Calu3 (cell line): ENCODE results near the gene BRICD5. TPM values are rescaled to one million over a fixed set of nuclear protein-coding genes. Genes with fewer than 3 reads are reported as not detected.

Source experiments
- BruUV-seq: library from RNA; stranded (reverse); fragments of 400-500 nt; replicated peaks from 2 replicates; lab custom pipeline; 2021; lab: Mats Ljungman, UMichigan
- CTCF ChIA-PET: fragments of 300-600 bp; sonication (Branson Sonifier 250); formaldehyde crosslinking; loops from one replicate; lab custom pipeline; 2022; ENCODE audit warnings: antibody characterized with exemption; lab: Charles Lee
- DNase-seq: peaks from one replicate; pipeline ENCODE4 v3.0.0; 2022
- H3K27ac Mint-ChIP-seq: one replicate; pipeline ENCODE4 v1.8.0; 2022; ENCODE audit warnings: mixed read lengths; ENCODE audit not compliant: unreplicated experiment
- H3K27me3 Mint-ChIP-seq: one replicate; pipeline ENCODE4 v1.8.0; 2022; ENCODE audit warnings: mixed read lengths; ENCODE audit not compliant: unreplicated experiment
- H3K36me3 Mint-ChIP-seq: one replicate; pipeline ENCODE4 v1.8.0; 2022; ENCODE audit warnings: mild to moderate bottlenecking, moderate library complexity, mixed read lengths; ENCODE audit not compliant: insufficient read depth, unreplicated experiment
- H3K4me1 Mint-ChIP-seq: one replicate; pipeline ENCODE4 v1.8.0; 2022; ENCODE audit warnings: mild to moderate bottlenecking, low read depth, mixed read lengths; ENCODE audit not compliant: unreplicated experiment
- H3K4me3 Mint-ChIP-seq: one replicate; pipeline ENCODE4 v1.8.0; 2022; ENCODE audit warnings: mild to moderate bottlenecking, low read depth, moderate library complexity, mixed read lengths; ENCODE audit not compliant: unreplicated experiment
- H3K9me3 Mint-ChIP-seq: one replicate; pipeline ENCODE4 v1.8.0; 2022; ENCODE audit warnings: low read depth, mixed read lengths; ENCODE audit not compliant: unreplicated experiment
- CTCF ChIP-seq: fragments of 200-600 bp; IDR thresholded peaks from one replicate; pipeline ENCODE4 v1.8.0; 2022; ENCODE audit warnings: antibody characterized with exemption; ENCODE audit not compliant: unreplicated experiment
- intact Hi-C: fragments of 100-400 bp; cut with micrococcal nuclease; formaldehyde crosslinking; loops from one replicate; pipeline ENCODE4 v1.10.0; 2022; ENCODE audit not compliant: unreplicated experiment
- total RNA-seq: library from RNA; stranded (reverse); gene quantifications from 2 replicates; pipeline ENCODE4 v1.2.3, GENCODE V29; 2022

Gene BRICD5
- total RNA-seq, 1 experiment from 2014 or later, result 17.3 TPM

- H3K36me3 Mint-ChIP-seq, result peaks cover 62% of the 10 kb centered on the region
- intact Hi-C loops, result no loop called here
- no peak overlapping the region for H3K4me3 Mint-ChIP-seq
- H3K9me3 Mint-ChIP-seq, result no peaks in the 10 kb centered on the region
- DNase-seq, result no peak
- CTCF ChIA-PET, result no interaction called here
- H3K27ac Mint-ChIP-seq, result no peak overlapping the region
- BruUV-seq, result no TSS peak
- no peak for TF ChIP-seq CTCF
- H3K27me3 Mint-ChIP-seq, result peaks cover 31% of the 10 kb centered on the region
- peaks cover 14% of the 10 kb centered on the region for H3K4me1 Mint-ChIP-seq
These were observed 28.7 kb downstream of the BRICD5 start for GRCh38 chr16:2181952-2182351.

GRCh38 chr16:2180962-2181923, 29.4 kb downstream of the BRICD5 start:
- intact Hi-C loops, result no loop called here
- H3K27ac Mint-ChIP-seq, result no peak overlapping the region
- peaks cover 68% of the 10 kb centered on the region for H3K36me3 Mint-ChIP-seq
- TF ChIP-seq CTCF, result no peak
- no TSS peak for BruUV-seq
- H3K27me3 Mint-ChIP-seq, result peaks cover 25% of the 10 kb centered on the region
- CTCF ChIA-PET, result no interaction called here
- no peaks in the 10 kb centered on the region for H3K9me3 Mint-ChIP-seq
- H3K4me3 Mint-ChIP-seq, result no peak overlapping the region
- no peak for DNase-seq
- H3K4me1 Mint-ChIP-seq, result peaks cover 14% of the 10 kb centered on the region

GRCh38 chr16:2180461-2180860, 30.2 kb downstream of the BRICD5 start:
- no peak overlapping the region for H3K27ac Mint-ChIP-seq

GRCh38 chr16:2179576-2179975, 31.1 kb downstream of the BRICD5 start:
- BruUV-seq, result no TSS peak
- no peak overlapping the region for H3K4me3 Mint-ChIP-seq
- peaks cover 6% of the 10 kb centered on the region for H3K4me1 Mint-ChIP-seq
- intact Hi-C loops, result no loop called here
- no peak overlapping the region for H3K27ac Mint-ChIP-seq
- TF ChIP-seq CTCF, result no peak
- peaks cover 73% of the 10 kb centered on the region for H3K36me3 Mint-ChIP-seq
- CTCF ChIA-PET, result no interaction called here
- no peak for DNase-seq
- H3K27me3 Mint-ChIP-seq, result peaks cover 8% of the 10 kb centered on the region
- no peaks in the 10 kb centered on the region for H3K9me3 Mint-ChIP-seq

More at GRCh38 chr16:2180461-2180860, 30.2 kb downstream of the BRICD5 start:
- no TSS peak for BruUV-seq
- DNase-seq, result no peak
- Mint-ChIP-seq H3K36me3 (peaks cover 71% of the 10 kb centered on the region), H3K4me3 (no peak overlapping the region), H3K27me3 (peaks cover 17% of the 10 kb centered on the region), H3K9me3 (no peaks in the 10 kb centered on the region), H3K4me1 (peaks cover 14% of the 10 kb centered on the region)
- CTCF ChIA-PET, result no interaction called here
- TF ChIP-seq CTCF, result no peak
- intact Hi-C loops, result no loop called here
